ENCODE data around the gene ZNF610.

Gene ZNF610

DNA sequence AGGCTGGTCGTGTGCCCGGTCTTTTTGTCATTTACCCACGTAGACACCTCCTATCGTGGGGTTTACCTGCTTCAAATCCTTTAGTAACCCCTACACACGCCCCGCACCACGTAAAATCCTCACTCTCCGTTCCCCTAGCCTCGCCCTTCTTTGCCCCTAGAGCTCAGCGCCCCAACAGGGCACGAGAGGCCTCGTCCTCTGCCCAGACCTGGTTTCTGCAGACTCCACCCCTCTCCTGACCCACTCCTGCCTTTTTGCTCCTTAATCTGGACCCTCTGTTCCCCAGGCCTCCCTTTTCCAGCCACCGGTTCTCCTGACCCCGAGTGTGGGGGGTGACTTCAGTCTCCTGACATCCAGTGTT, 62.0 kb downstream of the ZNF610 start:
- no peak for DNase-seq

DNA sequence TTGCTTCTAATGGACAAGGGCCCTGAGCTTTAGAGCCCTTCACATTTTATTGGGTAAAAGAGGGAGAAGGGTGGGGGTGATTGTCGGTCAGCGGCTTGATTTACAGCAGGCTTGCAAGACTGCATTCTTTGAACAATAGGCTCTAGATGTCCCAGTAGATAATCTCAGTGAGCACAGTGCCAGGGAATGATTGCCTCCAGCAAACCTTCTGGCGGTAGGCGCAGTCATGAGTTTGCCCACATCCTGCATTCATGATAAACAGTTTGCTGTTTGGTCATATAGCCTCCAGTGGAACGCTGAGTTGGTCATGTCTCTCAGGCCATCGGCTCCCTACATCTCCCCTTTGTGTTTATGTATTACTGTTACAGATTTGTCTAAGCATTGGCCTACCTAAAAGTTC, 74.2 kb downstream of the ZNF610 start:
- DNase-seq = no peak

DNA sequence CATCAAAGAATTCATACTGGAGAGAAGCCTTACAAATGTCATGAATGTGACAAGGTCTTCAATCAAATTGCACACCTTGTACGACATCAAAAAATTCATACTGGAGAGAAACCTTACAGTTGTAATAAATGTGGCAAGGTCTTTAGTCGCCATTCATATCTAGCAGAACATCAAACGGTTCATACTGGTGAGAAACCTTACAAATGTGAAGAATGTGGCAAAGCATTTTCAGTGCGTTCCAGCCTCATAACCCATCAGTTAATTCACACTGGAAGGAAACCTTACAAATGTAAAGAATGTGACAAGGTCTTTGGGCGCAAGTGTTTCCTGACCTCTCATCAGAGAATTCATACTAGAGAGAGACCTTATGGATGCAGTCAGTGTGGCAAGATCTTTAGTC, 79.7 kb downstream of the ZNF610 start:
- DNase-seq = no peak
